ENCODE results near the gene LRIT2.

Gene LRIT2

DNA sequence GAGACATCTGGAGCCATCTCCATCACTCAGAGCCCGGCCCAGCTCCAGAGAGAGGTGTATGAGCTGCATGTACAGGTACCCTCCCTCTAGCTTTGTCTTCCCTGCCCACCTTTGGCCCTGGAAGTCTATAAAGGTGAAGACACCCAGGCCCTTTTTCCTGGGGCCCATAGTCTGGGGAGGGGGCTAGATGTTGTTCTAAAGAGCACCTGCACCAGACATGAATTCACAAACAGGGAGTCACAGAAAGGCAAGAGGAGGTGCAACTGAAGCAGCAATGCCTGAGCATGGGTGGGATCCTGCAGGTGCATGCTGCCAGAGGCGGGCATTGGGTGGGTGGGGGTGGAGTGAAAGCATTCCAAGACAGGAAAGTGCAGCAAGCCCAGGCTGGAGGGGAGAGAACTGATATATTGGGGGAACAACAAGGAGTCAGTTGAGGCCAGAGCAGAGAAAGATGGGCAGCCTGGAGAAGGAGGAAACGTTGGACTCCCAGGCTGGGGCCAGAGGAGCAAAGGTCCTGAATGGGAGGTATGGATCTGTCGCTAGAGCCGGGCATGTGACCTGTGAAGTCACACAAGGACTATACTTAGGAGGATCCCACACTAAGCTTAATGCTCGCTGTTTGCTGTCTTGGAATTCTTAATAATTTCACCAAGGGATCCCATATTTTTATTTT, 19.4 kb downstream of the LRIT2 start:
- DNase-seq (ENCODE audit: low spot score): no peak

DNA sequence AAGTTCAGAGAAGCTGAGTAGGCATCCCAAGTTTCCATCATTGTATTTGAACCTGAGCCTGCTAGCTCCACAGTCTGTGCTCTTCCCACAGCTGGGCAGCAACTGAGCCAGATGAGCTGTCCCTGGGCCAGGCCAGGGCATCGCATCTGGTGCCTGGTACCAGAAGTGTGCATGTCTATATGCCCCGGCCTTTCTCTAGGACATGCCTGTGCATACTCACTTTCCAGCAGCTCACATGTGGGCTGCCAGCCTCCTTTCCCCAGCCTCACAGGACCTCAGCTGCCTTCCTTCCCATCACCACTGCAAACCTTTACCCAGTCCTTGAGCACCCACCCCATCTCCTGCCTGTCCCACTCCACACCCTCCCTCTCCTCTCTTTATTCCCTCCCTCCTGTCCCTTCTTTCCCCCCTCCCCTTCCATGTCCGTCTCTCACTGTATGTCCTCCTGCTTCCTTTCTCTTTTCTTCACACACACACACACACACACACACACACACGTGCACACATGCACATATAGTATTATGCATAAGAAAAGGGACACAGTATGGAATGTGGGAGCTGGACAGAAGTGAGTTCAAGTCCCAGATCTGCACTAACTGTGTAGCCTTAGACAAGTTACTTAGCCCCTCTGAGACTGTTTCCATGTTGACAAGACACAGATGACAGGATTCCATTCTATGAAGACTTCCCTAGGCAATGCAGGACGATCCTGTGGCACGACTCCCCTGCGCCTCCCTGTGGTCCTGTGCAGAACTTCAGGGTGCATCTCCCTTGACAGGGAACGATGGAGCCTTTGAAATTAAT, 20.1 kb downstream of the LRIT2 start:
- peak; percentile 78 for DNase-seq (ENCODE audit: low spot score)

DNA sequence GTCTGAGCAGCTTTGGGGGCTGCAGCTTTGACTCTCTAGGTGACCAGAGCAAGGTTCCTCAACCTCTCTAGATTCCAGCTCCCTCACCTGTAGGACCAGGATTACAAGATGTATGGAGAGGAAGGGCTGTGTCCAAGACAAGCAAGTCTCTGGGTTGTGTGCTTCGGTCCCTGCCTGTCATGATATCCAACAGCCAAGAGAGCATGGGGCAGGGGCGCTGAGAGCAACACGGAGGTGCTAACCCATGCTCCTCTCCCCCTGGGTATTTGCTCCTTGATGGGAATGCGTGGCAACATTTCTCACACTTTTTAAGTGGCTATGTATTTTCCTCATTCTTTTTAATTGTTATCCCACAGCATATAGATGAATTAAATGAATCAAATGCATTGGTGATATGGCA, 20.7 kb downstream of the LRIT2 start:
- DNase-seq (ENCODE audit: low spot score): no peak

DNA sequence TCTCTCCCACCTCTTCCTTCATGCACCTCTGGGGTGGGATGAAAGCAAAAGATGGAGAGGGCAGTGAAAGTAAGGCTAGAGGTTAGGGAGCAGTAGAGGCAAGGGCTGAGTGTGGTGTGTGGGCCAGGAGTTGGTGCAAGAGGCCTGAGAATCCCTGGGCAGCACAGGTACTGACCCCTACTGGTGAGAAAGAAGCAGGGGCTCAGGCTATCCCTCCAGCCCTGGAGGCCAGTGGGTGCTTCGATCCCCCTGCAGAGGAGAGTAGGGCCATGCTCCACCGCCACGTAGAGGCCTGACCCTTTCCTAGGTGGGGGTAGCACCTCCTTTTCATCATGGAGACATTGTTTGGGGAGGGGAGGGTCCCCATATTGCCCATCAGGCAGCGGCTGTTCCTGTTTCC, 21.2 kb downstream of the LRIT2 start:
- DNase-seq (ENCODE audit: low spot score): peak; percentile 36

DNA sequence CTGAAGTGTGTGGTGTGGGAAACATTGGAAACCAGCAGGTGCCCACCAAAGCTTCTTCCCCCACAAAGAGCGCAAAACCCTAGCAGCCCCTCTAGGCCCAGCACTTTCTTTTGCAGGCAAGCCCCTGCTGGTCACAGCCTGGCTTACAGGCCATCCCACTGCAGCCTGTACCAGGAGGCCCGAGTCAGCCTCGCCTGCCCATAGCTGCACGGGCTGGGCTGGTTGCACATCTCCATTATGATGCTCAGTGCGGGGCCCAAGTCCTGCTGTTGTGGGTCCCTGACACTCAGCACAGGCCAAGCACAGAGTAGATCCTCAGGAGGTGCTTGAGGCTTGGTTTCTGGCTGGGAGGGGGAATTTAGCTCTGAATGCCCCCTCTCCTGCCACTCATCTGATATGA, 23.0 kb downstream of the LRIT2 start:
- no peak for DNase-seq (ENCODE audit: low spot score)

DNA sequence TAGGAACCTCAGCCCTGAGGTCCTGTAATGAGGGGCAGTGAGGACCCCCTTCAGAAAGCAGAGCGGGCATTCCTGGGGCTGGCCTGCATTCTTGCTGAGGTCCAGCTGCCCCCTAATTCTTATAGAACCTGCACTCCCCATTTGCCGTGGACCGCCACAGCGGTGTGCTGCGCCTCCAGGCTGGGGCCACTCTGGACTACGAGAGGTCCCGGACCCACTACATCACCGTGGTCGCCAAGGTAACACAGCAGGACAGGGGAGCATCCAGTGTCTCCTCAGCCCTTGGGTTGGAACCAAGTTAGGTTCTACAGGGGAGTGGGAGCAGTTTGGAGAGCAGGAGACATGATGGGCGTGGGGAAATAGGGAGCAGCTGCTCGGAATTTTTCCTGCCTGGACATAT, 23.7 kb downstream of the LRIT2 start:
- no peak for DNase-seq (ENCODE audit: low spot score)

DNA sequence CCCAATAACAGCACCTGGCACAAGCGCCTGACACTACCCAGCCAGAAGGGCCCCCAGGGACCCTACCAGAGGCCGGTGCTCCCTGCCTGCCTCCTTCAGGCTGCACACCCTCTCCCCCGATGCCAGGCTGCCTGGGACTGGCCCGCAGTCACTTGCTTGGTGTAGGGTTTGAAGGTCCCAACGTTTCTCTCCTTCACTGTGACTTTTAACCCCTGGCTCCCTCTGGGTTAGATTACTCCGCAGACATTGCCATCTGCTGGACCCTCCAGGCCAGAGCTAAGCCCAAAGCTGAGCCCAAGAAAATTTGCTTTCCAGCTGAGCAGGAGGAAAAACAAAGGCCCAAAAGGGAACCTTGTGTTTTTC, 24.1 kb downstream of the LRIT2 start:
- no peak for DNase-seq (ENCODE audit: low spot score)

DNA sequence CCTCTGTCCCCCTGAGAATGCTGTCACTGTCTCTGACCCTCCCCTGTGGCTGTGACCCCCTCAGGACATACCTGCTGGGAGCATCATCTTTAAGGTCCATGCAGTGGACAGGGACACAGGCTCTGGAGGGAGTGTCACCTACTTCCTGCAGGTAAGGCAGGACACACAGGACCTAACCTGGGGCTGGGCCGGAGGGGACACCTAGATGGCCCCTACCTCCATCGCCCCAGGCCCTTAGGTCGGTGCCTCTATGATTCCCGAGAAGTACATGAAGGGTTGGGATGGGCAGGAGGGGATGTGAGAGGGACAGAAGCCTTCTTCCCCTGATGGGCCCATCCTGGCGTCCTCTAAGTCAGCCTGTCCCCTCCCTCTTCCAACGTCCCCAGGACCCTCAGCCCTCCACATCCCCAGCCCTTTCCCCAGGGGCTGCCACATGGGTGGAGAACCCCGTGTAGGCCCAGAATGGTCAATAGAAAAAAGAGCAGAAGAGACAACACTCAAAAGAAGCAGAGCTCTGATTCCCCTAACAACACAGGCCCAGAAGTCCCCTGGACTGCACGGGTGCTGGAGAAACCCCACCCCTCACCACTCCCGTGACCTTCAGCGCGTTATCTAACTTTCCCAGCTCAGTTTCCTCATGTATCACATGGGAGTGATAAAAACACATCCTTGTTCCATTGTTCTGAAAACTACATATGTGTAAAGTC, 24.7 kb downstream of the LRIT2 start:
- DNase-seq (ENCODE audit: low spot score): no peak

DNA sequence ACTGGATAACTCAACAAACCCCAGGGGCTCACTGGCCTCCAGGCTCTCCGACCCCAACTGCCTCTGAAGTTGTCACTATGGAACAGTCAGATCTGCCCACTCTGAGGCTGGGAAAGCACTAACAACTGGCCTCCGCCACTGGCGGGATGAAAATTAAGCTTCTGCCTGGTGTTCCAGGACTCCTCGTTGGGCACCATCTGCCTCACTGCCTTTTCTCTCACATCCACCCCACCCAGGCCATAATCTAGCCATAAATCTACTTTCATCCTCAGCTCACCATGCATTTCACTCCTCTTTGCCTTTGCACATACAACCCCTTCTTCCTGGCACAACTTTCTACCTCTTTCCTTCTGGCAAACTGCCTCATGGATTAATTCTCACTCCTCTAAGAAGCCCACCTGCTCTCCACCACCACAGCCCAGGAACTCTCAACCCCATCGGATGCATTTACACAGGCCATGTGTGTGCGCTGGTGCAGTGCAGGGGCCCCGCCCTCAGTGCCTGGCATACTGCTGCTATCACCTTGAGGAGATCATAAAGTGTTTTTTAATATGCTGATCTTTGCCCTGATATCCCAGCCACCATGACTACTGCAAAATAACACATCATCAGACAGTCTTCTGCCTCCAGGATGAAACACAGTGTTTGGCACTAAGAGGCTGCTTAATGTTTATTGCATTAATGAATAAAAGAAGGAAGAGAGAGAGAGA, 27.0 kb downstream of the LRIT2 start:
- DNase-seq (ENCODE audit: low spot score): no peak

DNA sequence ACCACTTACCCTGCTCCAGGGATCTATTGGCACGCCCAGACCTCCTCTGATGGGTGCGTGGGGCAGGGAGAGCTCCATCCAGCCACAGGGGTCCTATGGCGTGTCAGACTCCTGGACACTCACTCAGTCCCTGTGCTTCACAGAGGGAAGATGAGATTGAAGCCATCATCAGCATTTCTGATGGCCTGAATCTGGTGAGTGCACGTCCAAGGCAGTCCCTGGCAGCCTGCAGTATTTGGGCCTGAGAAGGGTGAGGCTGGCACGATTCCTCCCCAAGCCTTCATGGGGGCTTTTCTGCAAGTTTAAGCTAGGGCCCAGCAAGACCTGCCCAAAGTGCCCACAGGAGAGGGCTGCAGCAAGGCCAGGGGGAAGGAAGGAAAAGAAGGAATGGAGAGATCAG, 27.7 kb downstream of the LRIT2 start:
- DNase-seq (ENCODE audit: low spot score): no peak

DNA sequence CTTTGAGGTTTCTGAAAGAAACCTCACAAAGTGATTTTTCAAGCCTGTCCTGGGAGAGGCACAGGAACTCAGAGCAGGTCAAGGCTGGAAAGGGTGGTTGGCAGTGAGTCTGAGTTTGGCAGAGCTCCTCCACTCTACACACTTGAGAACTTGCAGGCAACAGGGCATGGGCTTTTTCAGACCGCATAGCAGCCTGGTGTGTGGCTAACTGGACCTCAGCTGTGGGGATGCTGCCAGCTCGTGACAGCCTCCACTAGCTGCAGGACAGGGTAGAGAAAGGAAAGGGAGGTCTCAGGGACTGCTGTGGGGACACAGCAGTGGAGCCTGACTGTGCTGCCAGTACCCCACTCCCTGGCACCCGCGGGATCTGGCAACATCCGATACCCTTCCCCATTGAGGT, 28.4 kb downstream of the LRIT2 start:
- no peak for DNase-seq (ENCODE audit: low spot score)

DNA sequence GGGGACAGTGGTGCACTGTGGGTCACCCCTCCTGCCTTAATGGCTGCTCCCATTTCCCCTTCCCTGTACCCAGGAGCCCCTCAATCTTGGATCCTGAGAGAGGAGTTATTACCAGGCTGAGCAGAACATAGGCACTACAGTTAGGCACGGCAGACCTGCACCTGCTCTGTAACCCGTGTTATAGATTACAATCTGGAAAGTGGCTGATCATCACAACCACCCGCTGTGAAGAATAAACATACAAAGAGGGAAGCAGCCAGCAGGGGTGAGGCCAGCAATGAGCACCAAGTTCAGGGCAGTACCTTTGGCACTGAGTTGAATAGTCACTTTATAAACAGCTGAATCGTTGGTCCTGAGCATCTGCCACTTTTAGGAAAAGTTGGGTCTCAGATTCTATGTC, 29.3 kb downstream of the LRIT2 start:
- no peak for DNase-seq (ENCODE audit: low spot score)

DNA sequence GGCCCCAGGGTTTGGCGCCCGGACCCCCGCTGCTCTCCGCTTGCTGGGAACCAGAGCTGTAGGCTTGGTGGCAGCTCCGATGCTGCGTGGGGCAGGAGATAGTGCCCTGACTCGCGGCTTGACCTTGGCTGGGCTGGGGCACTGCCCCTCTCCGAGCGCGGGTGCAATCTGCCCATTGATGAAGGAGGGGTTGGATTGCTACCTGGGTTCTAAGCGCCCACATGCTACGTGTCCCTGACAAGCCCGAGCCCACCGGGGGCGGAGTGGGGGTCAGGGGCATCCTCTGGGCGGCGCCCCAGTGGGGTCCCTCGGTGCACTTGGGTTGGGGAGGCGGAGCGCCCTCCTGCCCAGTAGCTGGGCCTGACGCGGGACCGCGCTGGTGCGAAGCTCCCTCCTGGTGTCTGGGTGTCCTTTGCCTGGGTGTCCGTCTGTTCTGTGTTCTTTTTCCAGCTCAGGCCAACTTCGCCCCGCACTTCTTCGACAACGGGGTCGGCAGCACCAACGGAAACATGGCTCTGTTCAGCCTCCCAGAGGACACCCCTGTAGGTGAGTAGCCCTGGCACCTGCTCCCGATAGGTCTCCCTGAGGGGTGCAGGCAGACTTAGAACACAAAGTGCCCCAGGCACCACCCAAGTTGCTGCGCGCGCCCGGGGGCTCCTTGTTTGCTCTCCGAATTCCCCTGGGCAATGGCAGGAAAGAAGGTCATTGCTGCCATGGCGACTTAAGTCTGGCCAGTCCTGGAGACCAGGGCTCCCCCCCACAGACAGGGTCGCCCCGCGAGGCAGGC, 30.1 kb downstream of the LRIT2 start:
- no peak for DNase-seq (ENCODE audit: low spot score)

DNA sequence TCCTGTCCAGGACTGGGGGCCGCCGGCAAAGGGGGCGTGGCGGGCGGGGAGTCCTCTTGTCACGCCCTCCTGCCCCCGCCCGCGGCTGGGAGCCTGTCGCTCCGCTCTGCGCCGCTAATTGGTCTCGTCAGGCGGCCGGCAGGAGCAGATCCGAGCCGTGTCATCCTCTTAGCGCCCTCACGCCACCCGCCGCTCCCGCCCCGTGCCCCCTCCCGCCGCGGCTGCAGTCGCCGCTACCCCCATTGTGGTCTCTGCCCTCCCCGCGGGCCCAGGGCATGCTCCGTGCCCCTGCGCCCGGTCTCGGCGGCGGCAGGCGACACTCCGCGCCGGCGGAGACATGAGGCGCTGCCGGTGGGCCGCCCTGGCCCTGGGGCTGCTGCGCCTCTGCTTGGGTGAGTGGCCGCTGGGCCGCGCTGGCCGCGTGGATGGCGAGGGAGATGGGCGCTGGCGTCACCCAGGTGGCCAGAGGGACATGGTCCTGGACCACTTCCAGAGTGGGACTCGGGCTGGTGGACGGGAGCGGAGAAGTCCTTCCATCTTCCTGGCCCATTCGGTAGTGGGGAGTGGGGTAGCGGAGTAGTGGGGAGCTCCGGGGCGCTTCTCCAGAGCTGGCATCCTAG, 30.8 kb downstream of the LRIT2 start, which contains the start of gene CDHR1:
CDHR1 (plus strand) TSS at position 114 of the 620 bp plus-strand sequence; CDS start at position 338, 224 bp downstream.
- peak; percentile 59 for DNase-seq (ENCODE audit: low spot score)

DNA sequence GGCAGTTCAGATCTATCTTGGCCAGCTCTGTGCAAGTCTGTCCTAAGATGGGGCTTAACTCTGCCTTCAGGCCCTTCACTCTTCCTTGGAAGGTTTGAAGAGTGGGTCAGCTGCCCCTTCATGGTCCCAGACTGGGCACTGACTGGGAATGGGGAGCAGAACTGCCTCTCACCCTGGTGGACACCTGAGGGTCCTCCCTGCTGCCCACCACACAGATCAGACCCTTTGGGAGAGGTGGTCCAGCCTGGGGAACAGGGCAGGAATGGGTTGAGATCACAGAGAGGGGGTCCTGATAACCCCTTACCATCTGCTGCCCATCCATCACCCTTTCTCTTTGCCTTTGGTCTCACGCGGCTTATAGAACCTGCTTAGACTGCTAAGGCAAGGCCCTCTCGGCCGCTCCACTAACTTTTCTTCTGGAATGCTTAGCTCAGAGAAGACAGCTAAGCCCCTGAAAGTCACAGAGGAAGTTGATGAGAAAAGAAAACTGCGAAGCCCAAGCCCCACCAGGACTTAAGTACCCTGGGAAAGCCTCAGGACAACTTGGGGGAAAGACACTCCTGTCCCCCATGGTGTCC, 31.4 kb downstream of the LRIT2 start:
- DNase-seq (ENCODE audit: low spot score): no peak

DNA sequence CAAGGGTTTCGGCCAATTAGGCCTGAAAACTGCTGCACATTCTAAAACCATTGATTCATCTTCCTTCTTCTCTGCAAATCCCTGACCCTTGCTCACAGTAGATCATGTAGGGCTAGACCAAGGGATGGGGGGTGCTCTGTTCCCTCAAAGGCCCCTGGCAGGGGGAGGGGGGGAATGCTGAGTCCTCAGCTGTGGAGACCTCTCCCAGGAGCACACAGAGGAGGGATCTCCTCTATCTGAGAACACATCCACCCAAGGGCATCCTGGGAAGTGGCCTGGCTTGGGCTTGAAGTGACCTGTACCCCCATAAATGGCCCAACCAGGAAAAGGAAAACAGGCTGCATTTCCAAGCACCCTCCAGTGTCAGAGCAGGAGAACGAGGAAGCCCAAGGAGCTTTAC, 32.0 kb downstream of the LRIT2 start:
- DNase-seq (ENCODE audit: low spot score): no peak

DNA sequence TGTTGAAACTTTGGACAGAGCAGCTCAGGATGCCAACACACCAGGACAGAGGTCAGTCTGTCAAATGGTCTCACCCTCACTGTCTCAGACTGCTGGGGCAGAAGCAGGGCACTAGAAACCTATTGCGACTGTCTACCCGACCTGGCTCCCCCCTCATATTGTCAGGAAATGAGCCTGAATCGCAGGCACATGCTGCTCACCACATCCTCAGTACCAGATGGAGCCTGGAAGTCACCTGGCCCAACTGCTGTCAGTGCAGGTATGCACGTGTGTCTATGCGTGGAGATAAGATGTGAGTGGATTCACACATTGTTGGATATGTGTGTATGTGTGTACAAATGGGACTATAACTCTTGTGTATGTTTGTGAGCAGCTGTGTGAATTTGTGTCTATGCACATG, 34.2 kb downstream of the LRIT2 start:
- DNase-seq (ENCODE audit: low spot score): no peak

DNA sequence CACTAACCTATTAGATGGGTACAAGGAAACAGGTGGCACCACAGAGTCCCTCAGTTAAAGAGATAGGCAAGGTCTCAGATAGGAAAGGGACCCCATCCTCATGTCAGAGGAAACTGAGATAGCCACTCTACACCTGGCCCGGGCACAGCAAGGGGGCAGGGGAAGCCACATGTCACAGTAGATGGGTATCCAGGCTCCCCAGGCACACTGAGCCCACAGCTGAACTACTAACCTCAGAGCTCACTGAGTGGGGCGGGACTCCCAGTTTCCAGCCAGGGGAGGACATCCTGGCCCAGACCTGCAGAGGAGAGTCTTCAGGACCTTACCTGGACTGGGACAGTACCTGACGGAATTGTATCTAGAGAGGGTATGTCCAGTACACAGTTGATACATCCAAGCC, 34.7 kb downstream of the LRIT2 start:
- DNase-seq (ENCODE audit: low spot score): no peak

DNA sequence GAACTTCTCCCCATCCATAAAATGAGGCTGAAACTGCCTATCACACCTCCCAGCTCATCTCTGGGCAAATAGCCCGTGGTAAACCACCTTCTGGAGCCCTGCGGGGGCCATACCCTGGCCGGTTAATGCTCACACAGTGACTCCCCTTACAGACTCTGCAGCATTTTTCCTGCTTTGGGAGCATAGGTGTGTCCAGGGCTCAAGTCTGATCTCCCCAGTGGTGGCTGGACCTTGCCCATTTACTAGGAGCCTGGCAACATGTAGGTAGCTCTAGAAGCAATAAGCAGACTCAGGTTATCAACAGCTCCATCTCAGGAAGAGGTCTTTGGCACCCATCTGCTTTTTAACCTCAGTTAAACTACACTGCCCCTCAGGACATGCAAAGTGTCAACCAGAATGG, 36.5 kb downstream of the LRIT2 start:
- no peak for DNase-seq (ENCODE audit: low spot score)

DNA sequence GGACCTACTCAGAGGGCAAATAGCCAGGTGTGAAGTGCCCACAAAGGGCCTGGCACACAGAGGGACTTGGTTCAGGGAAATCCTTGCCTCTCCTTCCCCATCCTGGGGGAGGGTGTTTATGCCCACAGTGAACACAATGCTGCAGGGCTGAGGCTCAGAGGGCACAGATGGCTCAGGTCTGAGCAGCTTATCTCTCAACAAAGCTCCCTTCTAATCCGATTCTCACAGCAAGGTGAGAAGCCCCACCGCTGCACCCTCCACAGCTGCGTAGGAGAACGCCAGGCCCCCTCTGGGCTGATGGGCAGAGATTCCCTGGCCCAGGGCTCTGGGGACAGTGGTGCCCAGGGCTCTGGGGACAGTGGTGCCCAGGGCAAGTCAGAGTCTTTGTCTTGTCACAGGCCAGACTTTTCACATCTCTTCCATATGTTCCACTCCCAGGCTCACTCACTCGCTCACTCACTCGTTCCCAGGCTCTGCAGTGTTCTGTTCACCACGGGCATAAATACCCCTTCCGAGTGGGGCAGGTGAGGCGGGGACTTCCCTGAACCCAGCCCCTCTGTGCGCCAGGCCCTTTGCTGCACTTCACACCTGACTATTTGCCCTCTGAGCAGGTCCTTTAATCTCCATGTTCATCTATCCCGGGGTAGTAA, 39.7 kb downstream of the LRIT2 start:
- no peak for DNase-seq (ENCODE audit: low spot score)
